H1 (cell line): ENCODE measurements around the gene ITGAE. TPM values are rescaled to one million over a fixed set of nuclear protein-coding genes. Genes with fewer than 3 reads are reported as not detected.

Experiments used
- CTCF ChIA-PET: fragments of 300-600 bp; sonication (Branson Sonifier 250); formaldehyde crosslinking; loops from one replicate; lab custom pipeline; 2021; ENCODE audit not compliant: partially characterized antibody; lab: Charles Lee
- POLR2A ChIA-PET: fragments of 300-600 bp; sonication (Branson Sonifier 250); formaldehyde crosslinking; loops from one replicate; lab custom pipeline; 2021; ENCODE audit warnings: inconsistent platforms; ENCODE audit not compliant: partially characterized antibody; lab: Charles Lee
- DNase-seq, 2 experiments: peaks; one replicate each; pipeline versions ENCODE4 v3.0.0 to v3.0.0-alpha.2; 2010 to 2022; ENCODE audit warnings: low spot score in 2 of 2, low read depth in 1 of 2, mixed read lengths in 1 of 2
- FAIRE-seq: peaks from 2 replicates; lab custom pipeline; 2011; peaks lifted over from hg19 to GRCh38; lab: Jason Lieb, UNC
- H2AFZ ChIP-seq: 2 replicates; pipeline ENCODE4 v1.8.1; 2012; ENCODE audit warnings: low read length, inconsistent platforms
- H2AK5ac ChIP-seq: 2 replicates; pipeline ENCODE4 v1.6.1; 2013; ENCODE audit warnings: low read depth, low read length
- H2BK120ac ChIP-seq: replicated peaks from 2 replicates; pipeline ENCODE3; 2013; ENCODE audit warnings: low read depth, low read length, inconsistent platforms
- H2BK12ac ChIP-seq: 2 replicates; pipeline ENCODE4 v1.6.1; 2013; ENCODE audit warnings: low read depth, low read length
- H2BK15ac ChIP-seq: 2 replicates; pipeline ENCODE4 v1.6.1; 2013; ENCODE audit warnings: low read length
- H2BK20ac ChIP-seq: 2 replicates; pipeline ENCODE4 v1.6.1; 2013; ENCODE audit warnings: low read length
- H2BK5ac ChIP-seq: 2 replicates; pipeline ENCODE4 v1.6.1; 2013; ENCODE audit warnings: low read depth, low read length
- H3K14ac ChIP-seq: 2 replicates; pipeline ENCODE4 v1.6.1; 2013; ENCODE audit warnings: inconsistent platforms; ENCODE audit not compliant: insufficient read length
- H3K18ac ChIP-seq: 2 replicates; pipeline ENCODE4 v1.6.1; 2013; ENCODE audit warnings: low read length; ENCODE audit errors: extremely low read depth
- H3K23ac ChIP-seq: 2 replicates; pipeline ENCODE4 v1.6.1; 2013; ENCODE audit warnings: inconsistent platforms; ENCODE audit not compliant: insufficient read length
- H3K23me2 ChIP-seq: 2 replicates; pipeline ENCODE4 v1.6.1; 2013; ENCODE audit warnings: low read depth, low read length
- H3K27ac ChIP-seq: 2 replicates; pipeline ENCODE4 v1.6.1; 2011; ENCODE audit warnings: low read depth, low read length, inconsistent platforms
- H3K27me3 ChIP-seq, 4 experiments: replicated peaks in 1 of 4; 1 replicate in 1 of 4; 2 replicates in 3 of 4; pipeline versions ENCODE4 v1.6.1 to v1.8.1; 2011 to 2013; ENCODE audit warnings: low read length in 3 of 4, mild to moderate bottlenecking in 3 of 4, inconsistent platforms in 2 of 4, mixed read lengths in 2 of 4, moderate library complexity in 1 of 4; ENCODE audit not compliant: control insufficient read depth in 3 of 4, insufficient read depth in 3 of 4; ENCODE audit errors: extremely low read depth in 1 of 4
- H3K36me3 ChIP-seq, 4 experiments: 2 replicates each; pipeline versions ENCODE4 v1.6.1 to v1.8.1; 2011 to 2013; ENCODE audit warnings: mild to moderate bottlenecking in 4 of 4, low read length in 3 of 4, moderate library complexity in 2 of 4, control low read depth in 1 of 4, inconsistent platforms in 1 of 4; ENCODE audit not compliant: insufficient read depth in 4 of 4, control insufficient read depth in 2 of 4
- H3K4ac ChIP-seq: replicated peaks from 2 replicates; pipeline ENCODE3; 2013; ENCODE audit warnings: low read length, low read depth, mixed read lengths, inconsistent platforms; ENCODE audit not compliant: insufficient read length
- H3K4me1 ChIP-seq, 4 experiments: replicated peaks in 1 of 4; 1 replicate in 1 of 4; 2 replicates in 3 of 4; pipeline versions ENCODE4 v1.6.1 to v1.8.1; 2011 to 2013; ENCODE audit warnings: low read length in 3 of 4, inconsistent platforms in 2 of 4, mixed read lengths in 1 of 4; ENCODE audit not compliant: insufficient read depth in 4 of 4, control insufficient read depth in 3 of 4
- H3K4me2 ChIP-seq, 2 experiments: 2 replicates each; pipeline versions ENCODE4 v1.6.1 to v1.8.1; 2011 to 2013; ENCODE audit warnings: low read depth in 2 of 2, low read length in 2 of 2, control low read depth in 1 of 2, inconsistent platforms in 1 of 2, mild to moderate bottlenecking in 1 of 2; ENCODE audit not compliant: insufficient read depth in 1 of 2
- H3K4me3 ChIP-seq, 4 experiments: fragments of 200-600, 300-600 bp in 1 of 4; sonication (generic), shearing (Covaris generic), sonication (Bioruptor Twin) in 1 of 4; 2 replicates each; pipeline versions ENCODE4 v1.5.1 to v1.8.1; 2011 to 2016; ENCODE audit warnings: low read length in 4 of 4, low read depth in 3 of 4, control low read depth in 2 of 4, inconsistent platforms in 2 of 4, mild to moderate bottlenecking in 2 of 4, mixed read lengths in 1 of 4, moderate library complexity in 1 of 4; ENCODE audit not compliant: insufficient read depth in 2 of 4; ENCODE audit errors: extremely low read depth in 1 of 4
- H3K56ac ChIP-seq: replicated peaks from 2 replicates; pipeline ENCODE3; 2013; ENCODE audit warnings: low read depth, mild to moderate bottlenecking, mixed read lengths, low read length, inconsistent platforms; ENCODE audit not compliant: insufficient read length
- H3K79me1 ChIP-seq: 2 replicates; pipeline ENCODE4 v1.6.1; 2013; ENCODE audit warnings: low read depth, low read length, control low read depth
- H3K79me2 ChIP-seq, 2 experiments: 2 replicates each; pipeline versions ENCODE4 v1.6.1 to v1.8.1; 2012 to 2013; ENCODE audit warnings: low read length in 2 of 2, mild to moderate bottlenecking in 2 of 2, inconsistent platforms in 1 of 2; ENCODE audit not compliant: insufficient read depth in 2 of 2, control insufficient read depth in 1 of 2
- H3K9ac ChIP-seq, 4 experiments: replicated peaks in 1 of 4; 1 replicate in 1 of 4; 2 replicates in 3 of 4; pipeline versions ENCODE4 v1.6.1 to v1.8.1; 2011 to 2013; ENCODE audit warnings: low read depth in 3 of 4, low read length in 3 of 4, control low read depth in 2 of 4, mild to moderate bottlenecking in 2 of 4, moderate library complexity in 2 of 4, inconsistent platforms in 1 of 4; ENCODE audit errors: extremely low read depth in 1 of 4
- H3K9me3 ChIP-seq, 2 experiments: 2 replicates each; pipeline versions ENCODE4 v1.6.1 to v1.8.1; 2012 to 2013; ENCODE audit warnings: mild to moderate bottlenecking in 2 of 2, moderate library complexity in 2 of 2, control low read depth in 1 of 2, inconsistent platforms in 1 of 2, low read depth in 1 of 2, low read length in 1 of 2, mixed read lengths in 1 of 2; ENCODE audit not compliant: insufficient read depth in 2 of 2
- H4K20me1 ChIP-seq, 2 experiments: replicated peaks in 1 of 2; 2 replicates each; pipeline versions ENCODE3 to v1.8.1; 2011 to 2013; ENCODE audit warnings: inconsistent platforms in 2 of 2, low read length in 2 of 2, mild to moderate bottlenecking in 1 of 2; ENCODE audit not compliant: insufficient read depth in 2 of 2, control insufficient read depth in 1 of 2
- H4K5ac ChIP-seq: 2 replicates; pipeline ENCODE4 v1.6.1; 2013; ENCODE audit warnings: low read length, low read depth, mixed read lengths, inconsistent platforms; ENCODE audit not compliant: insufficient read length
- H4K8ac ChIP-seq: 2 replicates; pipeline ENCODE4 v1.8.0; 2013; ENCODE audit warnings: mild to moderate bottlenecking, moderate library complexity, low read length, inconsistent platforms; ENCODE audit not compliant: insufficient read depth; ENCODE audit errors: extremely low read depth
- H4K91ac ChIP-seq: replicated peaks from 2 replicates; pipeline ENCODE3; 2013; ENCODE audit warnings: low read length, mixed read lengths, inconsistent platforms; ENCODE audit not compliant: insufficient read length
- EGR1 ChIP-seq: IDR thresholded peaks from 2 replicates; pipeline ENCODE4 v1.6.1; 2011; ENCODE audit warnings: low read depth, low read length, borderline replicate concordance
- HDAC2 ChIP-seq, 2 experiments: fragments of 300-600 bp in 1 of 2; sonication (generic) in 1 of 2; IDR thresholded peaks; 2 replicates each; pipeline ENCODE4 v1.6.1; 2011 to 2012; ENCODE audit warnings: low read depth in 2 of 2, low read length in 2 of 2, mild to moderate bottlenecking in 2 of 2, moderate library complexity in 2 of 2, borderline replicate concordance in 1 of 2, inconsistent platforms in 1 of 2
- KDM1A ChIP-seq: fragments of 200-600, 300-600 bp; sonication (generic); IDR thresholded peaks from 2 replicates; pipeline ENCODE4 v1.7.1; 2016; ENCODE audit warnings: mild to moderate bottlenecking, low read length, borderline replicate concordance
- NANOG ChIP-seq: IDR thresholded peaks from 2 replicates; pipeline ENCODE4 v1.6.1; 2011; ENCODE audit warnings: low read length, low read depth, mild to moderate bottlenecking, inconsistent platforms; ENCODE audit not compliant: insufficient read depth, poor library complexity, severe bottlenecking
- NRF1 ChIP-seq: IDR thresholded peaks from 2 replicates; pipeline ENCODE4 v1.6.1; 2011; ENCODE audit warnings: mild to moderate bottlenecking, low read depth, low read length, improper control_type of control experiment
- POLR2A ChIP-seq, 2 experiments: IDR thresholded peaks; 1 replicate in 1 of 2; 2 replicates in 1 of 2; pipeline ENCODE4 v1.6.1; 2011; ENCODE audit warnings: low read depth in 2 of 2, low read length in 2 of 2, mild to moderate bottlenecking in 2 of 2; ENCODE audit errors: control extremely low read depth in 1 of 2
- SP1 ChIP-seq: IDR thresholded peaks from 2 replicates; pipeline ENCODE4 v1.6.1; 2011; ENCODE audit warnings: low read depth, low read length
- USF2 ChIP-seq: IDR thresholded peaks from 2 replicates; pipeline ENCODE4 v1.6.1; 2011; ENCODE audit warnings: low read length, improper control_type of control experiment
- whole genome bisulfite sequencing, 2 experiments: shearing (Covaris generic) in 1 of 2; methylation state at CpG; one replicate each; pipeline versions ENCODE4 v1.1.6 to v1.1.7; 2013 to 2015; ENCODE audit warnings: low lambda C conversion rate in 2 of 2, mixed read lengths in 2 of 2, inconsistent platforms in 1 of 2, low coverage in 1 of 2, missing lambda C conversion rate in 1 of 2; ENCODE audit not compliant: insufficient replicate concordance in 2 of 2, insufficient coverage in 1 of 2, insufficient read length in 1 of 2; ENCODE audit errors: extremely low coverage in 1 of 2, missing lambda C conversion rate in 1 of 2; 5-methylcytosine and 5-hydroxymethylcytosine counted together
- polyA plus RNA-seq, 7 experiments: library from polyadenylated mRNA; depleted of rRNA in 3 of 7; stranded (reverse) in 5 of 7; unstranded in 2 of 7; fragments of >200 nt in 5 of 7; fragments of 200-250 nt in 2 of 7; gene quantifications; 1 replicate in 5 of 7; 2 replicates in 1 of 7; 4 replicates in 1 of 7; pipeline versions ENCODE4 v1.2.1 to v1.2.3, GENCODE V29; 2011 to 2013; ENCODE audit warnings: missing spikeins in 2 of 7, mixed read lengths in 2 of 7
- total RNA-seq: library from RNA; stranded (reverse); fragmentation: NEBNext Ultra II Directional; extraction: Animal tissue kit (Norgen Biotek cat#: 25700); gene quantifications from 2 replicates; pipeline ENCODE4 v1.2.1, GENCODE V29; 2021

Gene ITGAE
- total and polyA plus RNA-seq, 2 of the 8 experiments (the other 6 are each of a cell fraction or from before 2014, with no cell fraction given) = 23.2 to 43.1 TPM

GRCh38 chr17:3675886-3676285 lies 125.1 kb downstream of the ITGAE start:
- no peaks in the 10 kb centered on the region for H3K9me3 ChIP-seq
- no peak for DNase-seq
- no peaks in the 10 kb centered on the region for H3K79me1 ChIP-seq
- H2BK5ac ChIP-seq = no peak overlapping the region
- H3K9ac ChIP-seq = no peak overlapping the region
- no peak overlapping the region for H3K4me3 ChIP-seq
- no peak overlapping the region for H4K5ac ChIP-seq
- no peak for FAIRE-seq
- no peak overlapping the region for H2BK12ac ChIP-seq
- no peak overlapping the region for H2AK5ac ChIP-seq
- H3K56ac ChIP-seq = no peak overlapping the region
- no peaks in the 10 kb centered on the region for H3K79me2 ChIP-seq
- no peak overlapping the region for H2AFZ ChIP-seq
- peaks cover 0 to 3% of the 10 kb centered on the region in 2 experiments for H4K20me1 ChIP-seq
- no peak overlapping the region for H2BK20ac ChIP-seq
- ChIA-PET POLR2A (interaction anchor here (1.1 kb wide), 1 partner anchor 9 kb away, joined by 4 read pairs; no protein-coding TSS in a partner anchor), CTCF (interaction anchor here (1.4 to 4.2 kb wide), 2 partner anchors 15 to 18 kb away, joined by 4 to 29 read pairs; no protein-coding TSS in a partner anchor)
- TF ChIP-seq SP1 = no peak
- TF ChIP-seq NRF1 = no peak
- TF ChIP-seq KDM1A = no peak
- TF ChIP-seq EGR1 = no peak
- TF ChIP-seq USF2 = no peak
- no peak for TF ChIP-seq POLR2A (IDR thresholded peaks at IDR 0.05; ENCODE audit: control extremely low read depth in 1 of 2, low read depth in 2 of 2, low read length in 2 of 2)
- no peak for TF ChIP-seq HDAC2 (IDR thresholded peaks at IDR 0.05; ENCODE audit: borderline replicate concordance in 1 of 2, low read depth in 2 of 2, low read length in 2 of 2)
- no peak for TF ChIP-seq NANOG
- H3K4me1 ChIP-seq = peaks cover 0 to 2% (median 0%) of the 10 kb centered on the region in 4 experiments; a peak in 2 of 7 replicates
- no peak overlapping the region for H4K91ac ChIP-seq
- no peak overlapping the region for H3K18ac ChIP-seq
- no peaks in the 10 kb centered on the region; a peak in 1 of 8 replicates for H3K36me3 ChIP-seq
- no peaks in the 10 kb centered on the region for H3K23me2 ChIP-seq
- H2BK15ac ChIP-seq = no peak overlapping the region
- no peak overlapping the region for H3K4me2 ChIP-seq
- no peak overlapping the region for H2BK120ac ChIP-seq
- no peak overlapping the region for H3K14ac ChIP-seq
- H3K23ac ChIP-seq = no peak overlapping the region
- H3K4ac ChIP-seq = no peak overlapping the region
- H3K27me3 ChIP-seq = 0 out of 7 replicates have a peak, but pooled peaks cover 0 to 2% (median 0%) of the 10 kb centered on the region in 4 experiments
- H4K8ac ChIP-seq = no peak overlapping the region
- no peak overlapping the region for H3K27ac ChIP-seq
- WGBS, 2 experiments = 80% methylated on average over 11 of the region's 11 CpGs; no CpG with 5 or more reads in 1 of the 2 experiments
